Activated CD4-positive, CD25-positive, alpha-beta regulatory T cell (primary cell): Measurements from ENCODE around the gene ADSS2.
"Not testable (repeated sequence)": the region's sequence is repeated elsewhere in the genome, so short reads cannot be mapped to it uniquely, and the experiment has no call there.

Experiments used
- DNase-seq, 4 experiments: peaks; one replicate each; lab custom pipeline; 2025; lab: John Stamatoyannopoulos, UW

ADSS2 gene

DNA sequence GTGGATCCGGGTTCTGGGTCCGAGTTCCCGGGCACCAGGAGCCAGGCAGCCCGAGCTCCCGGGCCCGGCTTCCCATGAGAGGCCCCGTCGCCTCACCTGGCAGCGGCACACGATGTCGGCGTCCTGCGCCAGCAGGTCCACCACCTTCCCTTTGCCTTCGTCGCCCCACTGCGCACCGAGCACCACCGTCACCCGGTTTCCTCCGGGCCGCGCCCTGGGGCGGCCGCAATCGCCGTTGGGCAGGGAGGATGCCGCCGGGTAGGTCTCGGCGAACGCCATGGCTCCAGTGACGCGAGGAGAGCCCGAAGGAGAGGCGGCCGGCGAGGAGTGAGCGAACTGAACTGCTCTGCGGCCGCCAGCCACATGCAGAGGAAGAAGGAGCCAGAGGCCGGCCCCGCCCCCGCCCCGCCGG is at the start of gene ADSS2:
Gene ADSS2, minus strand, starts transcription at position 371 of the 412 bp plus-strand sequence. Its CDS starts 92 bp downstream, at position 279.
- no peak for DNase-seq

GRCh38 chr1:244500515-244500914 is 48.8 kb upstream of the ADSS2 start:
- DNase-seq = not testable (repeated sequence)

DNA sequence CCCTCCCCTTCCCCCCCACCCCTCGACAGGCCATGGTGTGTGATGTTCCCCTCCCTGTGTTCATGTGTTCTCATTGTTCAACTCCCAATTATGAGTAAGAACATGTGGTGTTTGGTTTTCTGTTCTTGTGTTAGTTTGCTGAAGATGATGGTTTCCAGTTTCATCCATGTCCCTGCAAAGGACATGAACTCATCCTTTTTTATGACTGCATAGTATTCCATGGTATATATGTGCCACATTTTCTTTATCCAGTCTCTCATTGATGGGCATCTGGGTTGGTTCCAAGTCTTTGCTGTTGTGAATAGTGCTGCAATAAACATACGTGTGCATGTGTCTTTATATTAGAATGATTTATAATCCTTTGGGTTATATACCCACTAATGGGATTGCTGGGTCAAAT is 47.8 kb upstream of the ADSS2 start:
- DNase-seq = not testable (repeated sequence)

DNA sequence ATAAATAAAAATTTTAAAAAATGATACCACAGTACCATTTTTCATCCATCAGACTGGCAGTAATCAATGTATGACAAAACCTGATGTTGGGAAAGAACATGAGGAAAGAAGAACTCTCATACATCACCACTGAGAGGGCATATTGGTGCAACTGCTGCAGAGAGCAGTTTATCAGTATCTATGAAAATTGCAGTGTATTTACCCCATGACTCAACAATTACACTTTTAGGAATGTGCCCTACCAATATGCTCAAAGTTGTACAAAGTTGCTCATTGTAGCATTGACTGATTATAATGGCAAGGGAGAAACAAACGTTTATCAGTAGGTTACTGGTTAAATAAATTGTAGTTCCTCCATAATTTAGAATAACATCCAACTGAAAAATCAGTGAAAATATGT is 46.1 kb upstream of the ADSS2 start:
- no peak for DNase-seq

DNA sequence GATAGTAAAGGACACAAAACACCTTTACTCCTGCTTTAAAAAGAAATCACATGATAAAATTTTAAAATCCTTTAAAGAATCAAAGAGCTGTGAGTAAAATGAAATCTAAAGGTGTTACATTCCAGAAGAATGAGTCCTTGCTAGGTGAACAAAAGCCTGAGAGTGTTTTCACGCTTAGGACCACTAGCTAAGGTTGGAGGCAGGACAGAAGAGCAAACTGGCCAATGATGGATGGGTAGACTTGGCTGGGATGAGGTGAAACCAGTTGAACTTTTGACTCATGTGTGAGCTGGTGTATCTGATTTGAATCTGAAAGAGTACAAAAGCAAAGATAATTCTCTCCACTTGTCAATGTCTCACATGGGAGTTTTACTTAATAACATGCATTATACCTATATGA is 44.5 kb upstream of the ADSS2 start:
- no peak for DNase-seq

- DNase-seq = no peak
Observed at GRCh38 chr1:244494653-244495052, 42.9 kb upstream of the ADSS2 start.

DNA sequence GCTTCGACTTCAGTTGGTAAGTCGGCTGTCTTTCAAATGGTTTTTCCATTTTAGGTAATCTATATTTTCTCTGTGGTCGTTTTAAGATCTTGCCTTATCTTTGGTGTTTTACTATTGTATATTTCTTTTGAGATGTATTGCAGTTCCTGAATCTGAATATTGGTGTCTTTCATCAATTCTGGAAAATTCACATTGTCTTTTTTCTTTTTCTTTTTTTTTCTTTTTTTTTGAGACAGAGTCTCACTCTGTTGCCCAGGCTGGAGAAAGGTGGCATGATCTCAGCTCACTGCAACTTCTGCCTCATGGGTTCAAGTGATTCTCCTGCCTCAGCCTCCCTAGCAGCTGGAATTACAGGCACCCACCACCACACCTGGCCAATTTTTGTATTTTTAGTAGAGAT is 33.3 kb upstream of the ADSS2 start:
- DNase-seq = not testable (repeated sequence)

- no peak for DNase-seq
Observed at GRCh38 chr1:244473059-244473605, 21.4 kb upstream of the ADSS2 start.

DNA sequence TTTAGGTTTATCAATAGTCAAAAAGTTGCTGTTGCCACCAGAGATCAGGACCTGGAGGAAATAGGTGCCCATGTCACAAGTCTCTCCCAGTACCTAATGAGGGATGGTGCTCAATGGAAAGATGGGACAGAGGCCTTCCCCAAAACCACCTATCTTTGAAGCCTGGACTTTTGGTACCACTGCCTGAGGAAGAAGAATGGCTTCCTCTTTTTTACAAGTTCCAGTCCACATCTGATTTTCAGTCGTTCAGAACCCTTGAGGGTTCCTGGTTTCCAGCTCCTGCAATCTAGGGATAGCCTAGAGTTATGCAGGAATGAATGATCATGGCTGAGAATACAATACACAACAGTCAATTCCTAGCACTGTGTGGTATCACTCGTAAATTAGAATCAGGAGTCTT is 15.0 kb upstream of the ADSS2 start:
- no peak for DNase-seq

GRCh38 chr1:244461245-244462071 is 9.7 kb upstream of the ADSS2 start, which contains the start of gene CATSPERE:
TSS of gene CATSPERE (plus strand) at chr1:244461273. CDS start at chr1:244461430, 157 bp downstream.
- peak; percentile 31 to 56 (median 47) for DNase-seq

DNA sequence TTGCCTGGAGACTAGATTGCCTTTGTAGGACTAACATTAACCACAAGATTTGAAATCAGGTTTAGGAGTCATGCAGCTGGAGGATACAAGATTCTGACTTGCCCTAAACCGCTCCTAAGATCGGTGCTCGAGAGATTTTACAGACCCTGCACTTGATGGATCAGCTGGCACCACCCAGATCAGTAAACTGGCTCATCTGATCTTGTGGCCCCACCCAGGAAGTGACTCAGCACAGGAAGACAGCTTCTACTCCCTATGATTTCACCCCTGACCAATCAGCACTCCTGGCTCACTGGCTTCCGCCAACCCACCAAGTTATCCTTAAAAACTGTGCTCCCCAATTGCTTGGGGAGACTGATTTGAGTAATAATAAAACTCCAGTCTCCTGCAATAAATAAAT is 8.5 kb upstream of the ADSS2 start:
- peak in 2 of 4 experiments; percentile 11 to 24 for DNase-seq

DNA sequence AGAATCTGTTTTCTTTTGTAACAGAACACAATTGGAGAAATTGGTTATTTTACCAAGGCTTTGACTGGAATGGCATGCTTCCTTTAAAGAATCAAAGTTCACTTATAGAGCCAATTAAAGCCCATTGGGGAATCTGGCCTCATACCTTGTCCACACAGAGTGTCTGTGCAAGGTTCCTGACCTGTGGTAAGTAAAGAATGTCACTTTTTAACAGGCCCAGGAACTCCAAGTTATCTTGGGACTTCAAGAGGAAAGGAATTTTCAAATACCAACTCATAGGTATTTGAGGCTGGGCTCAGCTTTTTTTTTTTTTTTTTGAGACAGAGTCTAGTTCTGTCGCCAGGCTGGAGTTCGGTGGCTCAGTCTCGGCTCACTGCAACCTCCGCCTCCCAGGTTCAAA is 7.1 kb upstream of the ADSS2 start:
- DNase-seq = no peak

DNA sequence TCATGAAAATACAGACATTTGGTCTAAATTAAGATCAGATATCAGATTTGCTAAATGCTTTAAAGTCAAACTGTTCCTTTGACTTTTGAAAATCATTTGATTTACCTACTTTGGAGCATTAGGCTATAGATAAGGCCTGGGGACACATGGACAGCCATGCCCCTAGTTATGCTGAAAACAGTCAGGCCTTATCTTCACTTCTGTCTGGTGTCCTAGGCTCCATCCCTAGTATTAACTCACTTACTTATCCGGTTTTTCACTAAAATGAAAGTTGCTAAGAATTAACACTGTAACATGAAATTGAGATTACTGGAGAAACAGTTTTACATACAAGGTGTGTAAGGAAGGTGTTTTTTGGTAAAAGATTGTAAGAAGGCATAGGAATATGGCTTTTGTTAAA is 4.9 kb upstream of the ADSS2 start:
- DNase-seq = no peak

DNA sequence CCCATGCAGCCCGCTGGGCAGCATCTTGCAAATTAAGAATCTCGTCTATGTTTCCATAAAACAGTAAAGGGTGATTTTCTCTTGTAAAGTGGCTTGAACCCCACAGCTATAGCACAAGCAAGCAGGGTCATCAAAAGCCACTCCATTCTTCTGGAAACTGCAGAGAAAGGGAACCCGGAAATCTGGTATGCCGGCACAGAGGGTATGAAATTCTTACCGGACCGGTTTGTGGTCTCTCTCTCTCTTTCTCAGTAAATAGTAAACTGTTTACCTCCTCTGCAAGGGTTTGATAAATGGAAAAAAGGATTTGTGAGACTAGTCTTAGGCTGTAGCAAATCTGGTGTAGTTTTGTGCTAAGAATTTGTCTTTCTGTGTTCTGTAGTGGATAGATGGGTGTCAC is 2.7 kb upstream of the ADSS2 start:
- DNase-seq = no peak

DNA sequence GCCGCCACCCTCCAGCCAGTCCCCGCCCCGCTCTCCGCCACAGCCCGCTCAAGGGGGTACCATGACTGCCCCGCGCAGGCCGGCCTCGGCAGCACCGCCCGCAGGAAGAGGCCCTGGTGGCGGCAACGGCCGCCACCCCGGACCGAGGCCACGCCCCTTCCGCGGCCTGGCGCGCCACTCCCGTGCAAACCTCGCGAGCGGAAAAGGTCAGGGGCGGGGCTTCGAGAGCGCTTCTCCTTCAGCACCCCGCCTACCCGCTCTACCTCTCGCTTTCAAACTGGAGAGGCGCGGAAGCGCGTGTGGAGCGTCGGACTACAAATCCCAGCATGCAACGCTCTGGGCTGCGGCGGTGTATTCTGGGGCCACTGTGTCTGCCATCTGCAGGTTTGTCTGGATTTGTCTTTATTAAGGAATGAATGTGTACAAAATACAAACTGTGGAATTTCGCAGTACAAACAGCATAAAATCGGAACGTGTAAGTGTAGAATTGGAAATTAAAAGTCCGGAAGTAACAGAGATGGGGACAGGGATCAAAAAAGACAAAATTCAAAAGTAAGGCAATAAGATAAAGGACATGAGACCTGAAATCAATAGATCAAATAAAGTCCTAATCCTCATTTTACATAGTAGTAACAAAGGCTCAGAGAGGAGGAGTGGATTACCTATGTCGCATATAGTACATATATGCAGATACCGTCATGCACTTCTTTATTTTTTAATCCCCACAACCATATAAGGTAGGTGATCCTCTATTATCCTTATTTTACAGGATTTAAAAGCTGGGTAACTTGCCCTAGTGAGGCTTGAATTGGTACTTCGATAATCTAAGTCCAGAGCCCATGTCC is 464 bp upstream of the ADSS2 start:
- peak; percentile 97 to 99 (median 98) for DNase-seq

GRCh38 chr1:244450597-244451538 is 841 bp downstream of the ADSS2 start:
- peak; percentile 18 to 44 (median 28) for DNase-seq

DNA sequence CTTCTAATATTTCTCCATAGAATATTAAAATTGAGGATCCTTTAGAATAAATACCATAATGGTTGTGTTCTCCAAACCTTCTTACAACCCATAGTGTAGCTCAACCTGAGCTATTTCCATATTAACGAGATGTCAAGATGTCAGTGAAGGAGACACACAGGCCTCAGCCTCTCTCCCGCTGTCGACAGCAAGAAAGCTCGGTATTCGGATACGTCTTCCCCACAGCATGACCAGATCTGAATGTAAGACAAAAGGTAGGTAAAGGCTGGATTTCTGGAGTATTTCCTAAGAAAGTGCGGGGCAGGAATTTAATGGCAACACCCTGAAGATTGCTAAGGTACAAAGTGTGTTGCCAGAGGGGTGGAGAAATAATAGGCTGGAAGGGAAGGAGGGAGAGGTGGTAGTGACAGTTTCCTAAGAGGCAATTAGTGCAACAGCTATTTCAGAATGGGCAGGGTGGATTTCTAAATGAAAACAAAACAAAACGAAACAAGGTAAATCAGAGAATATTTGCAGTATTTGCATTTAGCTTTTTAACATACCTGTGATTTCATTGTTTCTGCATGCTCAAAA is 1.7 kb downstream of the ADSS2 start:
- DNase-seq = no peak

DNA sequence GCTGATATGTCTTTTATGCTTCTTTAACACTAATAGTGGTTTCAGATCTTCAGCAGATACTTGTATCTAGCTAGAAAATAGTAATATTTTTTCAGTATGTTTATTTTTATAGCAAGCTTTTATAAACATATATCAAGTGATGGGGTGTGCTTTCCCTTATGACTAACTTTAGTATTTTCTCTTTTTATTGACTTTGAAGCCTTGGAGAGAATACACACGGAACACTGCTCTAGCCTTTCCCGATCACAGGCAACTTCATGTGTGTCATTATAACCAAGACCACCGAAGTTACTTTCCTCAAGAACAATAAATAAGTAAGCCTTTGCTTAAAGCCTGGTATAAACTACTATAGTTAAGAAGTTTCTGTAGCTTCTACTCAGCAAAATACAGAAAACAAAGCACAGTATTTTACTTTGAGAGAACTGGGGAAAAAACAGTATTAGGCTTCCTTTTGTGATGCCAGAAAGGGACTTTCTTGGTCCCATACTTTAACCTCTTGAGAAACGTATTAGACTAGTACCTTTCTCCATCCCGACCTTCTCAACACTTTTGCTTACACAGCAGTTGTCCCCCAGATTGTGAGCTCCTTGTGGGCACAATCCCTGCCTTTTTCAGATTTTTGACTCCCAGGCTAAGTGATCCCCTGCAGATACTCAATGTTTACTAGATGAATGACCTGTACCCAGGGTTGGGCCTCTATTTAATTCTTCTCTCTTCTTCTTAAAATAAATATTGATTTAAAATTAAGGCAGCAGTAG is 3.3 kb downstream of the ADSS2 start:
- no peak for DNase-seq

DNA sequence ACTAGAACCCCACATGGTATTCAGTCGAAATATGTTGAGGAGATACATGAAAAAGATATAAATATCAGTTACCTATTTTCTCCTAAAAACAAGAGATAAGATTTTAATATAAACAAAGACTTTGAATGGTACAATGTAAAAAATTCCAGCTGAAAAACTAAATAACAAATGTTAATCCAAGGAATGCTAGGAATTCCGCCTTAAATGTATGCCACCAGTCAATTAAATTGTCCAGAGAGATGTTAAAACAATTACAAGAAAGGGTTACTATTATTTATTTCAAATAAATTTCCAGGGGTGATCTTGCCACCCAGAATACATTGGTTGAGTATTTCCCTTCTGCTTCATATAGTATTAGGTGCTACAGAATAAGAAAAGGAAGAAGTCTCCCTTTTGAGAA is 4.2 kb downstream of the ADSS2 start:
- DNase-seq = no peak

DNA sequence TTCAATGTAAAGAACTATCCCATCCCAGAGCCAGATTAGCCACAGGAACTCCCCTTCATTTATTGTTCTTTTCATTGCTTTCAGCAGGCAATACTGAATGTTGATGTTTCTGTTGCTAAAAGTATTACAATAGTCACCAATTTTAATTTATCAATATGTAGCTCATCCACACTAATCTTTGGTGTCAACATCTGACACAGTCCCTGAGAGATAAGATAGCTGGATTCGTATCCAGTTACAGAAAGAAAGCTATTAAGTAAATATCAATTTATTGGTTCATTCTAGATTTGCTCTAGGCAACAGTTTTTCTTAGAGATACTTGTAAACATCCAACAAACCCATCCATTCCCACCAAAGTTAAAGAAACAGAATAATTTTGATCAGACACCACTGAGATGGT is 4.7 kb downstream of the ADSS2 start:
- no peak for DNase-seq
